HG02588 (cell line): ENCODE measurements around the gene RCL1.
"Not testable (repeated sequence)": the region's sequence is repeated elsewhere in the genome, so short reads cannot be mapped to it uniquely, and the experiment has no call there.

Source experiments
- ATAC-seq: cut with Tn5 transposase; IDR thresholded peaks from one replicate; pipeline ENCODE4 v1.9.1; 2021; ENCODE audit warnings: mild to moderate bottlenecking, moderate library complexity; ENCODE audit not compliant: unreplicated experiment

Gene RCL1, protein sequence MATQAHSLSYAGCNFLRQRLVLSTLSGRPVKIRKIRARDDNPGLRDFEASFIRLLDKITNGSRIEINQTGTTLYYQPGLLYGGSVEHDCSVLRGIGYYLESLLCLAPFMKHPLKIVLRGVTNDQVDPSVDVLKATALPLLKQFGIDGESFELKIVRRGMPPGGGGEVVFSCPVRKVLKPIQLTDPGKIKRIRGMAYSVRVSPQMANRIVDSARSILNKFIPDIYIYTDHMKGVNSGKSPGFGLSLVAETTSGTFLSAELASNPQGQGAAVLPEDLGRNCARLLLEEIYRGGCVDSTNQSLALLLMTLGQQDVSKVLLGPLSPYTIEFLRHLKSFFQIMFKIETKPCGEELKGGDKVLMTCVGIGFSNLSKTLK

DNA sequence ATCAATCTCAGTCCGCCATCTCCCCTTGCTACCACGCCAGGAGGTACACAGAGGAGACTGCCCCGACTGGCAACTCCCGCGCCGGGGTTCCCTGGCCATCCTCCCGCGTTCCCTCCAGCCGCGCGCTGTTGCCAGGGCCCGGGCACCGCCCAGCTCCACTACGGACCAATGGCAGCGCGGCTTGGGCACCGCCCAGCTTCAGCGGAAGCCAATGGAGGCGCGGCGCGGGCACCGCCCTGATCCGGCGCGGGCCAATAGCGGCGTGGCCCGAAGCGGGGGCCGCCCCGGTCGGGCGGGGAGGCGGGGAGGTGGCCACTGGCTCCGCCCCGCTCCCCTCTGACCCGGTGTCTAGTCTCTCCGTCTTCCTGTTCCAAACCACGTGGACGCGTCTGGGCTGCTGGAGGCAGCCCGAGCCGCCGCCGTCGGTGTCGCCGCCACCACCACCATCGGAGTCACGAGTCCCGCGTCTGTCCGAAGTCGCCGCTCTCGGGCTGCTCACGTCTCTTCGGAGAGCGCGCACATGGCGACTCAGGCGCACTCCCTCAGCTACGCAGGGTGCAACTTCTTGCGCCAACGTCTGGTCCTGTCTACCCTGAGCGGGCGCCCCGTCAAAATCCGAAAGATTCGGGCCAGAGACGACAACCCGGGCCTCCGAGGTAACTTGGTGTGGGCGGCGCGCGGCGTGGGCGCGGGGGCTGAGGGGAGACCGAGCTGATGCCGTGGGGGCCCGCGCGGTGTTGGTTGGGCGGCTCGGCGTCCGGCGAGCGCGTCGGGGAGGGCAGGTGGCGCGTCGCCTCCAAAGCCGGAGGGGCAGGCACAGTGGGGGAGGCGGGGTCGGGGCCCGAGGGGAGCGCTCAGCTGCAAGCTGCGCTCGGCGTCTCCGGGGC lies at the start of gene RCL1:
Gene RCL1, plus strand, starts transcription at position 373 of the 887 bp plus-strand sequence. Its CDS starts 148 bp downstream, at position 521.
- peak; percentile 97 for ATAC-seq

DNA sequence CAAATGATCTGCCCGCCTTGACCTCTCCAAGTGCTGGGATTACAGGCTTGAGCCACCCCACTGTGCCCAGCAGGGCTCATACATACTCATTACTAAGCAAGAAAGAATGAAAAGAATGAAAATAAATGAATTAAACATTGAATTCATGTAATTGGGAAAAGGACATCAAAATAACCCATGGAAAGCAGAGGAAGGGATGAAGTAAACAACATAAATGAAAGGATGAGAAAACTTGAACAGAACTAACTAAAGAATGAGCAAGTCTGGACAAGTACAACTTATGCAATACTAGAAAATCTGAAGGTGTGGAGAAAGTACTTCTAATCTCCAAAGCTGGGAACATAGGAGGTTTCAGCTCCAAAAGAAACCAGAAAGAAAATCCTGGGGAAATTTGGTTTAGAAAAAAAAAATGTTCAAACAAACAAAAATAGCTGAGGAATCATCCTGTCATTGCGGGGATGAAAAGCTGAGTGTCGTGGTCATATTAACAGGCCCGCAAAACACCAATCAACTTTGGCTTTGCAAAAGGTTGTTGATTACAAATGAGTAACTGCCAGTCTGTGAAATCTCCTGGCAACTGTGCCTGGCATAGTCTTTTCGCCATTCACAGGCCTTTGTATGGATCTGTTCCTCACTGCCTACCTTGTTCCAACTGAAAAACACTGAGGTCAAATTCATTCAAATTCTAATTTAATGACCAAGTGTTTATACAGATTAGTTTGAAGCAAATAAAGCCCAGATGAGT lies 49.4 kb upstream of the RCL1 start:
- ATAC-seq = no peak

DNA sequence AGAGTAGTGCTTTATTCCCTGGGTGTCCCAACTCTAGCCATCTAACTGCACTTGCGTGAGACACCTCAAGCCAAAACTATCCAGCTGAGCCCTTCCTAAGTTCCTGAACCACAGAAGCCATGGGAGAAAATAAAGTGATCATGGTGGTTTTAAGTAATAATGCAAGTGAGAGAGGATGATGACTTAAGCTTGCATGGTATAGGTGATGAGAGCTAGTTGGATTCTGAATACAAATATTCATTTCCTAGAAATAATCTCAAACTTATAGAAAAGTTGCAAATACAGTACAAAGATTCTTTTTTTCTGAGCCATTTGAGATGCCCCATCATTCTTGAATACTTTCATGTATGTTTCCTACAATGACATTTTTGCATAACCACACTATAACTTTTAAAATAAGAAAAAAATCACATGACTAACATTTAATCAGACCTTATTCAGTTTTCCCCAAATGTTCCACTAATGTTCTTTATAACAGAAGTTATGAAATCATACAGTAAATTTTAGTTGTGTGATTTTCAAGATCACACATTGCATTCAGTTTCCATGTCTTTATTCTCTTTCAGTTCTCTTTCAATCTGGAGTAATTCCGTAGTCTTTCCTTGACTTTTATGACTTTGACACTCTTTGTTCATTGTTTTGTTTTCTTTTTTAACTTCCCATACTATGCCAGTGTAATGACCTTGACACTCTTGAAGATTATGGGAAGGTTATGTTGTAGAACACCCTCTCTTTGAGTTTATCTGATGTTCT lies 46.3 kb upstream of the RCL1 start:
- no peak for ATAC-seq

DNA sequence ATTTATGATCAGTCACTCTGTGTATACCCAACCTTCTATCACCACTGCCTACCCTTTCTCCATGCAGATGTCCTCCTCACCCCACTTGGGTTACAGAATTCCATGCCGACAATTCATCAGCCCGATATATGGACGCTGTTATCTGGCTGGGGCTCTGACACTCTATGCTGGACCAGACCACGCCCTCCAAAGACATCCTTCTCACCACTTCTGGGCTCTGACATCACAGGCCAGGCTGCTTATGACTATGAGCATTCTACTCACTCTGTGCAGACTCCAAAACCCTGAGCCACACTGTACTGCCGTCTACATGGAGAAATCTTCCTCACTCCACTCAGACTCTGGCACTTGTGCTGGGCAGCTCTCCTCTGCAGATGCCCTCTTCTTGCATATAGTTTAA lies 44.1 kb upstream of the RCL1 start:
- no peak for ATAC-seq

DNA sequence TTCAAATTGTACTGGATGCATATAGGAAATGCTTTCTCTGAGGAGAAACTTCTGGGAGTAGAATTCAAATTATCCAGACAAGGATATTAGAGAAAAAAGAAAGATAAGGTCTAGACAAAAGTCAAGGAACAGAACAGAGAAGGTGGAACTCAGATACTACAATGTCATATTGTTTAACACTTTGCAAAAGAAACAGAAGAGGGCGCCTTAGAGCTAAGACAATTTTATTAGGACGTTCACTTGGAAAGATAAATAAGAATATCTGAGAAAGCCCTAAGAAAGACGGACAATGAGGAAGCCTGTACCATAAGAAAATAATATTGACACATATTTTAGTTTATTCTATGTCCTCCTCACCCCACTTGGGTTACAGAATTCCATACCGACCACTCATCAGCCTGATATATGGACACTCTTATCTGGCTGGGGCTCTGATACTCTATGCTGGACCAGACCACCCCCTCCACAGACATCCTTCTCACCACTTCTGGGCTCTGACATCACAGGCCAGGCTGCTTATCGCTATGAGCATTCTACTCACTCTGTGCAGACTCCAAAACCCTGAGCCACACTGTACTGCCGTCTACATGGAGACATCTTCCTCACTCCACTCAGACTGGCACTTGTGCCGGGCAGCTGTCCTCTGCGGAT lies 42.6 kb upstream of the RCL1 start:
- ATAC-seq = no peak

DNA sequence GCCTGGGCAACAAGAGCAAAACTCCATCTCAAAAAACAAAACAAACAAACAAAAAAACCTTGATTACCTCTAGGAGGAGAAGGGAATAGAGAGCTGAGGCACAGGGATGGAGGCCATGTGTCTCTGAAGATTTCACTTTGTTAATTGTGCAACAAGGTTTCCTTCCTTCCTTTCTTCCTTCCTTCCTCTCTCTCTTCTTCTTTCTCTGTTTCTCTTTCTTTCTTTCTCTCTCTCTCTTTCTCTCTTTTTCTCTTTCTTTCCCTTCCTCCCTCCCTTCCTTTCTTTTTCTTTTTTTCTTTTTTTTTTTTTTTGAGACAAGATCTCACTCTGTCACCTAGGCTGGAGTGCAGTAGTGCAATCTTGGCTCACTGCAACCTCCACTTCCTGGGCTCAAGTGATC lies 38.2 kb upstream of the RCL1 start:
- not testable (repeated sequence) for ATAC-seq

DNA sequence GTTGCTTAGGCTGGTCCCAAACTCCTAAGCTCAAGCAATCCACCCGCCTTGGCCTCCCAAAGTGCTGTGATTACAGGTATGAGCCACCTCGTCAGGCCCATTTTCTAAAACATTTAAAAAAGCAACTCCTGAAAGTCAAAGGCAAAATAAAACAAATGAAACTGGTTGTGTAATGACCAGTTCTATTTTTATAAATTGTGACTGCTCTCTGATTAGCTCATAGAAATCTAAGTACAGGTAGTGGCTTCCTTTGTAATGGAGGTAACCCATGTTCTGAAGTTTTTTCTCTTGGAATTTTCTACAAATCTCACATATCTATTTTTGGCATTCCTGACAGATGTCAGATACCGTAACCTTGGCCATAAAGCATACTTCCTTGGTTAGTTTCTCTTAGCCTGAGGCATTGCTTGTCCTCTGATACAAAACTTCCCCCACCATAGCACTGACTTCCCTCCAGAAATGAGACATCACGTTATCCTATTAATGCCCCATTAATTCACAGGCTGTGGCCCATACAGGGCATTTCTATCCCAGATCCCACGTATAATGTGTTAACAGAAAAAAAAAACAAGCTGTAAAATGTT lies 37.6 kb upstream of the RCL1 start:
- ATAC-seq = no peak

DNA sequence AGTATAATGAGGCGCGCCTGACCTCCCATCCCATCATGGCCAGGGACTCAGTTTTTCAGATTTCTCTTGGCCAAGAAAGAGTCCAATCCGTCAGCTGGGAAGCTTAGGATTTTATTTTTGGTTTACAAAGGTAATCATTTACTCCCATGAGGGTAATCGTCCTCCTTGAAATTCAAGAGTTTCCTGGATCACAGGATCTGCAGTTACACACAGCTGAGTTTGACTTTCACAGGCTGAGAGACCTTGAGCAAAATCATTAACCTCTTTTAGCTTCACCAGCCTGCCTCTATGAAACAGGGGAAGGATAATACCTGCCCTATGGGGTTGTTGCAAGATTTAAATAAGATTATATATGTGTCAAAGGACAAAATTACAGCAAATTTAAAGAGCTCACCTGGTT lies 36.3 kb upstream of the RCL1 start:
- ATAC-seq = no peak

DNA sequence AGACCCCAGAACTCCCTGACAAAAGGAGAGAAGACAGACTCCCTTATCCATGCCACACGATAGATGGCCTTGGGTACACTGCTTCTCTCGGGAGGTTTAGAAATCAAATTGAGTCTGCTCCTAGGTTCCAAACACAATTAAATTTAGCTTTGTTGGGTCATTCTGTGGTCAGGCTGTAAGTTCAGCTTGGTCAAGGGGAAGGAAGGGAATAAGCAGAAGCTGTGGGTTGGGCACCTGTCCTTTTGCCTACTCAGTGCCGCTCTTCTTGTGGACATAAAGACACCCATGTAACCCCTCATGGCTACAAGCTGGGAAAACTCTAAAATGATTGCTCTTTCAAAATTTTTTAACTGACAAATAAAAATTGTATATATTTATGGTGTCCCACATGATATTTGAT lies 32.6 kb upstream of the RCL1 start:
- no peak for ATAC-seq

DNA sequence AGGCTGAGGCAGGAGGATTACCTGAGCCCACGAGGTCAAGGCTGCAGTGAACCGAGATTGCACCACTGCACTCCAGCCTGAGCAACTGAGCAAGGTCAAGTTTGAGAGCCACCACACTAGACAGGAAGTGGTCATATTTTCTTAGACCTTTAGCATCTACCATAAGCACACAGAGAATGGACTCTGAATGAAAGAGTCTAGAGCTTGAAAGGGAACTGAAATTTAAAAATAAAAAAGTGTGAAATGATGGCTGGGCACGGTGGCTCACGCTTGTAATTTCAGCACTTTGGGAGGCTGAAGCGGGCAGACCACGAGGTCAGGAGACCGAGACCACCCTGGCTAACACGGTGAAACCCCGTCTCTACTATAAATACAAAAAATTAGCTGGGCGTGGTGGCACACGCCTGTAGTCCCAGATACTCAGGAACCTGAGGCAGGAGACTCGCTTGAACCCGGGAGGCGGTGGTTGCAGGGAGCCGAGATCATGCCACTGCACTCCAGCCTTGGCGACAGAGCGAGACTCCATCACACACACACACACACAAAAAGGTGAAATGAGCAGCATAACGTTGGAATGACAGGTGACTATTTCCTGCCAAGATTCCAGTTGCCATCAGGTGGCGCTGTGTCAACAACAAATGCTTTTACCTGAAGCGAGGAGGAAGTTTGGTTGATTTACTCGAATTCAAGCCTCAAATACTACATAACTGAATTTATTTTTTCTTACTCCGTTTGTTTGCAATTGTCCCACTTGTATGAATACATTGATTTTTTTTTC lies 30.4 kb upstream of the RCL1 start:
- ATAC-seq = peak; percentile 86

DNA sequence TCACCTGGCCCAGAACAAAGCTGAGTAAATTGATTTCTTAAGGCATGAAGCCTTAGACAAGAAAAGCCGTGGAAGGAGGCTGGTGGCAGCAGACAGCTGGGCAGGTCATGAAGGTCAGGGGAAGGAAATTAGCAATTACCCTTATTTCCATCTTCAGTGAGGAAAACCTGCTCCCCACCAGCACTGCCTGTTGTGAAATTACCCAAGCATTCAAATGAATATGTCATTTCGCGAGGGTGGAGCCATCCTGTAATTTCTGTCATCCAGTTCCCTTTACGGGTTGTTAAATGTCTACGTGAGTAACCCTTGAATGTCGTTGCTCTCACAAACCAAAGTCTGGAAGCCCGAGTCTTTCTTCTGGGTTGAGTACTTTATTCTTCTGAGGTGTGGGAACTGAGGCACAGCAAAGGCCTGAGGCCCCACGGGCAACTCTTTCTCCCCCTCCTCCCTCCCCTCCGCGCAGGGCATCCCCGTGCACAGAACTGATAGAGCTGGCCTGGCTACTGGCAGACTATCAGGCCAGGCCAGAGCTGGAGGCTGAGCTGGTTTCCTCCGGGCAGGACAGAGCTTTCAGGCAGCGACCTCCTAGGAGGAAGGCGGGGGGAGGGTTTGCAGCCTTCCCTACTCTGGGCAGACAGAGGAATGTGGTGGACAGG lies 29.7 kb upstream of the RCL1 start:
- ATAC-seq = peak; percentile 16

DNA sequence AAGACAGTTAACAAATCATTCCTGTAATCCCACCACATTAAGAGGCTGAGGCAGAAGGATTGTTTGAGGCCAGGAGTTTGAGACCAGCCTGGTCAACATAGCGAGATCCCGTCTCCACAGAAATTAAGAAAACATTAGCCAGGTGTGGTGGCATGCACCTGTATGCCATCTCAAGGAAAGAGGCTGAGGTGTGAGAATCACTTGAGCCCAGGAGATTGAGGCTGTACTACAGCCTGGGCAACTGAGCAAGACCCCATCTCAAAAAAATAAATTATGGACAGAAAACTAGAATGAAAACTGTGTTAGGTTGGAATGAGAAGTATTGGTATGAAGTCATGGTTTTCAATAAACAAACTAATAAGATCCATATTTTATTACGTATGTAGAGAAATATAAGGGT lies 28.7 kb upstream of the RCL1 start:
- ATAC-seq = no peak

DNA sequence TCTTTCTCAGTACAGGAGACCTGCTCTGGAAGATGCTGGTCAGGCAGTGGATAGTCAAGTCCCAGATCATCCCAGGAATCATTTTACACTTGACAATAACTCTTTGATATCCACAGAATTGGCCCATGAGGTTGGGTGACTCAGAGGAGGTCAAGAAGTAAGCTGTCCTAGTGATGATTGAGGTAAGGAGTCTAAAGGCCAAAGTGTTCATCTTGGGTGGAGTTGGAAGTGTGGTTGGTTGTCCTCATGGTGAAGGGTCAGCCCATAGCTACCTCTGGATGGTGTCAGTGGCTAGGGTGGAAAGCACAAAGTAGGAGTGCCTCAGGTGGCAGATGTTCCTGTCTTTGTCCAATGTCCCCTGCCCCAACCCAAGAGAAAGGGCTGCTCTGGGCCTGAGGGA lies 24.1 kb upstream of the RCL1 start:
- ATAC-seq = no peak

DNA sequence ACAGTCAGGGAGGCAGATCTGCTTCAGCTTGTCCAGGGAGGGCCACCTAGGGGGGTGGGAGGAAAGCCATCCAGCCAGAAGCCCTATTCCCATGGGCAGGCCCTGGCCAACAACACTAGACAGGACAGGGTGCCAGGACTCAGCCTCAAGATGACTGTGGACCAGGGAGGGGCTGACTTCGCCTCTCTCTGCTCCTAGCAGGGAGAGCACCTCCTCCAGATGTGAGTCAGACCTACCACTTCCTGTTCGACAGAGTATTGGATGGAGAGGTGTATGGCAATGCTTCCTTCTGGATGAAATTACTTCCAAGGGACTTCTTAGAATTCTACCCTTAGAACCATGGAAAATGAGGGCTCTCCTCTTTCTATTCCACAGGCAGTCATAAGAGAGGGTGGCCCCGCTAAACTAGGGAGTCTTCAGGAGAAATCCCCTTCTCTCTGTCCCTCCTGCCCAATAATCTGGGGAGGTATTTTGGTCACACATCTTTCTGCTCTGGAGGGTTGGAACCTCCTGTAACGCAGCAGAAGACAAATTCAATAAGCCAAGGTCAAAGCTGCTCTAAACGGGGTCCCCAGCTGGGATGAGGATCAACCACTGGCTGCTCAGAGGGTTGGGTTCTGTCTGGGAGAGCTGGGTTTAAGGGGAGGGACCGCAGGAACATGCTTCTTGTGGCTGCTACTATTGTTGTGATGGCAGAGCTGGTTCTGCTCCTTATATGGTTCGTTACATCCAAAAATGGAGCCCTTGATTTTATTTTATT lies 23.2 kb upstream of the RCL1 start:
- ATAC-seq = no peak

DNA sequence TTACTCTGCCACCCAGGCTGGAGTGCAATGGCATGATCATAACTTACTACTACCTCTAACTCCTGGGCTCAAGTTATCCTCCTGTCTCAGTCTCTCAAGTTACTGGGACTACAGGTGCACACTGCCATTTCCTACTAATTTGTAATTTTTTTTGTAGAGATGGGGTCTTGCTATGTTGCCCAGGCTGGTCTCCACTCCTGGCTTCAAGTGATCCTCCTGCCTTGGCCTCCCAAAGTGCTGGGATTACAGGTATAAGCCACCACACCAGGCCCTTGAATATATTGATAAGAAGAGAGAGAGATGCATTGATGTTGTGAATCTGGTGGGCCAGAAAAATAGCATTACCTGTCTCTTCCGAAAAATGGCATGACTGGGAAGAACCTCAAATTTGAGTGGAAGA lies 21.0 kb upstream of the RCL1 start:
- ATAC-seq = no peak

DNA sequence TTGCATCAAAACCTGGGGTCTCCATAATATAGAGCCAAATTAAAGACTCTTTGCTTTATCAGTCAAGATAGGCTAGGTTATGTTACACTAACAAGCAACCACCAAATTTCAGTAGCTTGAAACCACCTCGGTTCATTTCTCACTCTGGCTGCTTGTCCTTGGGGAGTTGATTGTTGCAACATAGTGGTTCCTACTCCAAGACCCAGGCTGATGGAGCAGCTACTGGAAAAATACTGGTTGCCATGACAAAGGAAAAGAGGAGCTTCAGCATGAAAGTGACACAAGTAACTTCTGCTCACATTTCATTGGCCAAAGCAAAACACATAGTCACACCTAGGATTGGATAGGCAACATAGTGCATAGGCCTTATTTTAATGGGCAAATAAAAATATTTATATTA lies 18.5 kb upstream of the RCL1 start:
- ATAC-seq = no peak

DNA sequence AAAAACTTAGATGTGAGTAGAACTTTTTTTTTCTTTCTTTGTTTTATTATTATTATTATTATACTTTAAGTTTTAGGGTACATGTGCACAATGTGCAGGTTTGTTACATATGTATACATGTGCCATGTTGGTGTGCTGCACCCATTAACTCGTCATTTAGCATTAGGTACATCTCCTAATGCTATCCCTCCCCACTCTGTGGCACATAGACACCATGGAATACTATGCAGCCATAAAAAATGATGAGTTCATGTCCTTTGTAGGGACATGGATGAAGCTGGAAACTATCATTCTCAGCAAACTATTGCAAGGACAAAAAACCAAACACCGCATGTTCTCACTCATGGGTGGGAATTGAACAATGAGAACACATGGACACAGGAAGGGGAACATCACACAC lies 17.8 kb upstream of the RCL1 start:
- ATAC-seq = not testable (repeated sequence)

DNA sequence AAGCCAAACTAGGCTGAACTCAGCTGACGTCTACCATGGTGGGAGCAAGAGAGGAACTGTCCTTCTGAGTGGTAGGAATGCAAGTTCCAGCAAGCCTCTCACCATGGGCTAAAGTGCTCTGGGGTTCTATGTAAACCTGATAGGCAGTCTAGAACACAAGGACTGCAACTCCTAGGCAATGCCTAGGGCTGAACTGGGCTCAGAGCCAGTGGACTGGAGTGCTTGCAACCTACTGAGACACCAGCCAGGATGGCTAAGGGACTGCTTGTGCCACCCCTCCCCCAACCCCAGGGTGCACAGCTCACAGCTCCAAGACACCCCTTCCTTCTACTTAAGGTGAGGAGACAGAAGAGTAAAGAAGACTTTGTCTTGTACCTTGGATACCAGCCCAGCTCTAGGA lies 12.1 kb upstream of the RCL1 start:
- ATAC-seq = no peak
